ENCODE results near the gene TESK1. TPM values are rescaled to one million over a fixed set of nuclear protein-coding genes. Genes with fewer than 3 reads are reported as not detected.

Gene TESK1
- total and polyA plus RNA-seq, 2 experiments from 2014 or later: 6.8 to 10.7 TPM

- Histone ChIP-seq H4K20me1 (replicated peaks; ENCODE audit: insufficient read depth) (no peaks in the 10 kb centered on the region; the same call in none of the 2 replicates), H3K4me1 (ENCODE audit: insufficient read depth) (peaks cover 16% of the 10 kb centered on the region), H3F3A (replicated peaks; ENCODE audit: low read depth) (peaks cover 24% of the 10 kb centered on the region; the same call in 1 of the 2 replicates), H3K4me3 (peak overlapping the region; percentile 97), H3K27ac (ENCODE audit: low read depth) (0 out of 2 replicates have a peak overlapping the region, but pooled peaks have one; percentile 89), H3K9me2 (ENCODE audit: insufficient read depth) (no peaks in the 10 kb centered on the region), H3K36me3 (ENCODE audit: insufficient read depth) (peaks cover 8% of the 10 kb centered on the region; the same call in 1 of the 2 replicates), H2AFZ (no peak overlapping the region), H3K4me2 (peak overlapping the region; percentile 92), H3K27me3 (ENCODE audit: insufficient read depth) (peaks cover 4% of the 10 kb centered on the region; the same call in 1 of the 2 replicates), H3K79me2 (replicated peaks; ENCODE audit: insufficient read depth) (peaks cover 5% of the 10 kb centered on the region; the same call in 1 of the 2 replicates)
- ATAC-seq: no peak
- peaks cover 49% of the 10 kb centered on the region for H3K36me3 Mint-ChIP-seq (ENCODE audit: low read depth)
- TF ChIP-seq ZNF462 (CRISPR knock-in tag; IDR thresholded peaks at IDR 0.05): no peak
- no peak for TF ChIP-seq EZH2phosphoT487 (IDR thresholded peaks at IDR 0.05; ENCODE audit: unreplicated experiment)
- no peak for TF ChIP-seq POLR2AphosphoS5 (IDR thresholded peaks at IDR 0.05; ENCODE audit: low read depth)
- peak overlapping the region; percentile 77 for H3K4me3 Mint-ChIP-seq
- H3K4me1 Mint-ChIP-seq: peaks cover 47% of the 10 kb centered on the region
- peaks cover 35% of the 10 kb centered on the region for H3K27me3 Mint-ChIP-seq (ENCODE audit: insufficient read depth, low read depth, poor library complexity)
- H3K27ac Mint-ChIP-seq: no peak overlapping the region
- DNase-seq (ENCODE audit: low spot score): no peak
- peaks cover 3% of the 10 kb centered on the region for H3K9me3 Mint-ChIP-seq
Observed at GRCh38 chr9:35659340-35659739, 54.3 kb downstream of the TESK1 start.

Small RNAs within 50 kb of the gene (microRNA-seq; reads per million reads assigned to microRNA genes)
- not detected for gene MIR4667

Small RNAs within 50 kb of the gene (small RNA-seq; reads per million reads assigned to genes)
- gene MIR4667 (ENCODE audit: low replicate concordance) (not detected), gene RMRP (ENCODE audit: low replicate concordance) (not detected), gene RPS29P17 (ENCODE audit: low replicate concordance) (0.07 reads per million)

Other genes with a start within 250 kb of the TESK1 start
- gene RUSC2, start 115.2 kb upstream of the TESK1 start, total RNA-seq (2014; rRNA removed; shearing (Covaris generic)): 5.6 and 8.2 TPM in 2 replicates
- gene RUSC2, start 115.2 kb upstream of the TESK1 start, polyA plus RNA-seq (2016; fragmentation: Nextera tagmentation; extraction: Ambion mirVana): 2.8 and 3.0 TPM in 2 replicates
- gene CD72, start 13.2 kb downstream of the TESK1 start, total RNA-seq (2014; rRNA removed; shearing (Covaris generic)): 2.7 and 4.8 TPM in 2 replicates
- 4.6 and 4.7 TPM in 2 replicates for gene CD72, start 13.2 kb downstream of the TESK1 start, polyA plus RNA-seq (2016; fragmentation: Nextera tagmentation; extraction: Ambion mirVana)
- 14.7 and 16.4 TPM in 2 replicates for gene SIT1, start 45.7 kb downstream of the TESK1 start, total RNA-seq (2014; rRNA removed; shearing (Covaris generic))
- 13.2 TPM in 2 replicates for gene SIT1, start 45.7 kb downstream of the TESK1 start, polyA plus RNA-seq (2016; fragmentation: Nextera tagmentation; extraction: Ambion mirVana)
- 8,626 and 33,360 TPM in 2 replicates for gene RMRP, start 52.8 kb downstream of the TESK1 start, total RNA-seq (2014; rRNA removed; shearing (Covaris generic))
- gene RMRP, start 52.8 kb downstream of the TESK1 start, polyA plus RNA-seq (2016; fragmentation: Nextera tagmentation; extraction: Ambion mirVana): 15.3 and 43.0 TPM in 2 replicates
- gene CCDC107, start 53.0 kb downstream of the TESK1 start, total RNA-seq (2014; rRNA removed; shearing (Covaris generic)): 2.4 and 6.9 TPM in 2 replicates
- 18.4 and 20.8 TPM in 2 replicates for gene CCDC107, start 53.0 kb downstream of the TESK1 start, polyA plus RNA-seq (2016; fragmentation: Nextera tagmentation; extraction: Ambion mirVana)
- 16.8 and 25.7 TPM in 2 replicates for gene ARHGEF39, start 59.9 kb downstream of the TESK1 start, total RNA-seq (2014; rRNA removed; shearing (Covaris generic))
- gene ARHGEF39, start 59.9 kb downstream of the TESK1 start, polyA plus RNA-seq (2016; fragmentation: Nextera tagmentation; extraction: Ambion mirVana): 25.2 and 31.0 TPM in 2 replicates
- not detected in 2 replicates for gene CA9, start 68.7 kb downstream of the TESK1 start, total RNA-seq (2014; rRNA removed; shearing (Covaris generic))
- 1.1 and 2.2 TPM in 2 replicates for gene CA9, start 68.7 kb downstream of the TESK1 start, polyA plus RNA-seq (2016; fragmentation: Nextera tagmentation; extraction: Ambion mirVana)
- 116 and 141 TPM in 2 replicates for gene TPM2, start 84.7 kb downstream of the TESK1 start, total RNA-seq (2014; rRNA removed; shearing (Covaris generic))
- 488 and 540 TPM in 2 replicates for gene TPM2, start 84.7 kb downstream of the TESK1 start, polyA plus RNA-seq (2016; fragmentation: Nextera tagmentation; extraction: Ambion mirVana)
- gene TLN1, start 126.9 kb downstream of the TESK1 start, total RNA-seq (2014; rRNA removed; shearing (Covaris generic)): 116 and 120 TPM in 2 replicates
- 21.5 and 26.0 TPM in 2 replicates for gene TLN1, start 126.9 kb downstream of the TESK1 start, polyA plus RNA-seq (2016; fragmentation: Nextera tagmentation; extraction: Ambion mirVana)
- 24.9 and 32.4 TPM in 2 replicates for gene CREB3, start 127.4 kb downstream of the TESK1 start, total RNA-seq (2014; rRNA removed; shearing (Covaris generic))
- gene CREB3, start 127.4 kb downstream of the TESK1 start, polyA plus RNA-seq (2016; fragmentation: Nextera tagmentation; extraction: Ambion mirVana): 19.2 and 20.3 TPM in 2 replicates
- 80.1 and 80.2 TPM in 2 replicates for gene GBA2, start 144.0 kb downstream of the TESK1 start, total RNA-seq (2014; rRNA removed; shearing (Covaris generic))
- gene GBA2, start 144.0 kb downstream of the TESK1 start, polyA plus RNA-seq (2016; fragmentation: Nextera tagmentation; extraction: Ambion mirVana): 32.1 and 32.8 TPM in 2 replicates
- 12.9 and 16.0 TPM in 2 replicates for gene RGP1, start 144.0 kb downstream of the TESK1 start, total RNA-seq (2014; rRNA removed; shearing (Covaris generic))
- gene RGP1, start 144.0 kb downstream of the TESK1 start, polyA plus RNA-seq (2016; fragmentation: Nextera tagmentation; extraction: Ambion mirVana): 2.7 and 2.8 TPM in 2 replicates
- gene MSMP, start 149.0 kb downstream of the TESK1 start, total RNA-seq (2014; rRNA removed; shearing (Covaris generic)): not detected in 2 replicates
- gene MSMP, start 149.0 kb downstream of the TESK1 start, polyA plus RNA-seq (2016; fragmentation: Nextera tagmentation; extraction: Ambion mirVana): 0.57 and 0.81 TPM in 2 replicates
- 7.6 and 14.4 TPM in 2 replicates for gene NPR2, start 186.3 kb downstream of the TESK1 start, total RNA-seq (2014; rRNA removed; shearing (Covaris generic))
- 9.0 and 9.8 TPM in 2 replicates for gene NPR2, start 186.3 kb downstream of the TESK1 start, polyA plus RNA-seq (2016; fragmentation: Nextera tagmentation; extraction: Ambion mirVana)
- 0.45 TPM in 1 of 2 replicates, not detected in the other for gene SPAG8, start 207.0 kb downstream of the TESK1 start, total RNA-seq (2014; rRNA removed; shearing (Covaris generic))
- gene SPAG8, start 207.0 kb downstream of the TESK1 start, polyA plus RNA-seq (2016; fragmentation: Nextera tagmentation; extraction: Ambion mirVana): 0.17 and 0.45 TPM in 2 replicates
- 20.9 and 23.8 TPM in 2 replicates for gene HINT2, start 209.8 kb downstream of the TESK1 start, total RNA-seq (2014; rRNA removed; shearing (Covaris generic))
- 69.9 and 74.5 TPM in 2 replicates for gene HINT2, start 209.8 kb downstream of the TESK1 start, polyA plus RNA-seq (2016; fragmentation: Nextera tagmentation; extraction: Ambion mirVana)
- gene FAM221B, start 223.5 kb downstream of the TESK1 start, total RNA-seq (2014; rRNA removed; shearing (Covaris generic)): not detected in 2 replicates
- gene FAM221B, start 223.5 kb downstream of the TESK1 start, polyA plus RNA-seq (2016; fragmentation: Nextera tagmentation; extraction: Ambion mirVana): 0.09 and 0.47 TPM in 2 replicates
- 5.5 and 7.5 TPM in 2 replicates for gene TMEM8B, start 224.0 kb downstream of the TESK1 start, total RNA-seq (2014; rRNA removed; shearing (Covaris generic))
- 3.6 and 4.2 TPM in 2 replicates for gene TMEM8B, start 224.0 kb downstream of the TESK1 start, polyA plus RNA-seq (2016; fragmentation: Nextera tagmentation; extraction: Ambion mirVana)